ENCODE data around the gene PDLIM5.
A peak's percentile ranks its signal among the peaks of the same experiment; 100 is the strongest.
"Not testable (repeated sequence)": the region's sequence is repeated elsewhere in the genome, so short reads cannot be mapped to it uniquely, and the experiment has no call there.

The PDLIM5 gene, protein sequence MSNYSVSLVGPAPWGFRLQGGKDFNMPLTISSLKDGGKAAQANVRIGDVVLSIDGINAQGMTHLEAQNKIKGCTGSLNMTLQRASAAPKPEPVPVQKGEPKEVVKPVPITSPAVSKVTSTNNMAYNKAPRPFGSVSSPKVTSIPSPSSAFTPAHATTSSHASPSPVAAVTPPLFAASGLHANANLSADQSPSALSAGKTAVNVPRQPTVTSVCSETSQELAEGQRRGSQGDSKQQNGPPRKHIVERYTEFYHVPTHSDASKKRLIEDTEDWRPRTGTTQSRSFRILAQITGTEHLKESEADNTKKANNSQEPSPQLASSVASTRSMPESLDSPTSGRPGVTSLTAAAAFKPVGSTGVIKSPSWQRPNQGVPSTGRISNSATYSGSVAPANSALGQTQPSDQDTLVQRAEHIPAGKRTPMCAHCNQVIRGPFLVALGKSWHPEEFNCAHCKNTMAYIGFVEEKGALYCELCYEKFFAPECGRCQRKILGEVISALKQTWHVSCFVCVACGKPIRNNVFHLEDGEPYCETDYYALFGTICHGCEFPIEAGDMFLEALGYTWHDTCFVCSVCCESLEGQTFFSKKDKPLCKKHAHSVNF

DNA sequence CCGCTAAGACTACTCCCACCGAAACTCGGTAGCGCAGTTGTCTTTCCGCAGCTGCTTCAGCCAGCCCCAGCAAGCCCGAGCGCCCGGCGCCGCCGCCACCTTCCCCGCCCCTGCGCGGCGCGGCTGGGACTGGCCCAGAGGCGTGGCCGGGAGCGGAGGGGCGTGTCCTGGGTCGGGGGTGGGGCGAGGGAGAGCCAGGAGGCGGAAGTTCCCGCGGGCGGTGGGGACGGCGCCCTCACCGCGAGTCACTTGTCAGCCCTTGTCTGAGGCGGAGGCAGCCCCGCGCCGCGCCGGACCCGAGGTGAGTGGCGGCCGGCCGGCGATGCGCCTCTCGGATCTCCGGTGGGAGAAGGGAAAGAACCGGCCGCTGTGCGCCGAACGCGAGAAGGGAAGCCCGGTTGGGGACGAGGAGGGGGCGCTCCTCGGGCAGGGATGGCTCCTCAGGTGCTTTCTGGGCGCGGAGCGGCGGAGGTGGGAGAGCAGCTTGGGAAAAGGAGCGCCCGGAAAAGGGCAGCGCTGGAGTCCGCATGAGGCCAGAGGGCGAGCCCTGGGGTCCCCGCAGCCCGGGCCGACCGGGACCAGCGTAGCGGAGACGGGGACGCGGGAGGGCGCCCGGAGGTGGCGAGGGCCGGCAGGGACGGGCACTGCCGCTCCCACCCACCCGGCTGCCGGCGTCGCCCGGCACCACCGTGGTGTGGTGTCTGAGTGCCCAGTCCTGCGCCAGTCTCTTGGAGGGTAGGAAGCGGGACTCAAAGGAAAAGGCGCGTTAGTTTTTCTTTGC lies at the start of gene PDLIM5:
PDLIM5 (plus strand) TSS at position 248 of the 781 bp plus-strand sequence. CDS start 3,347 bp downstream, outside the sequence.
- Histone ChIP-seq H3K9me3 (ENCODE audit: control insufficient read depth, low read length) (no peaks in the 10 kb centered on the region), H3K4me3 (ENCODE audit: low read length) (peak within 1 kb of the TSS; percentile 90), H3K4me1 (ENCODE audit: control insufficient read depth, insufficient read depth, low read length) (peaks cover 23% of the 10 kb centered on the region)

DNA sequence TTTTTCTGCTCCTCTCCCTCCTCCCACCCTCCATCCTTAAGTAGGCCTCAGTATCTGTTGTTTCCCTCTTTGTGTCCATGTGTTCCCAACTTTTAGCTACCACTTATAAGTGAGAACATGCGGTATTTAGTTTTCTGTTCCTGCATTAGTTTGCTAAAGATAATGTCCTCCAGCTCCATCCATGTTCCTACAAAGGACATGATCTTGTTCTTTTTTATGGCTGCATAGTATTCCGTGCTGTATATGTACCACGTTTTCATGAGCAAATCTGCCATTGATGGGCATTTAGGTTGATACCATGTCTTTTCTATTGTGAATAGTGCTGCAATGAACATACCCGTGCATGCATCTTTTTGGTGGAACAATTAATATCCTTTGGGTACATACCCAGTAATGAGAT lies 49.3 kb upstream of the PDLIM5 start:
- H3K4me1 ChIP-seq (ENCODE audit: control insufficient read depth, insufficient read depth, low read length); H3K36me3 ChIP-seq (ENCODE audit: control insufficient read depth, insufficient read depth, low read length); H3K9ac ChIP-seq (ENCODE audit: low read length); H3K4me3 ChIP-seq (ENCODE audit: low read length); H3K9me3 ChIP-seq (ENCODE audit: control insufficient read depth, low read length); H3K27me3 ChIP-seq (ENCODE audit: control insufficient read depth, insufficient read depth, low read length): not testable (repeated sequence)

More for the DNA sequence above, at the start of gene PDLIM5:
- Histone ChIP-seq H3K36me3 (ENCODE audit: control insufficient read depth, insufficient read depth, low read length) (no peaks in the 10 kb centered on the region), H3K9ac (ENCODE audit: low read length) (peak within 1 kb of the TSS; percentile 99), H3K27me3 (ENCODE audit: control insufficient read depth, insufficient read depth, low read length) (no peaks in the 10 kb centered on the region)

DNA sequence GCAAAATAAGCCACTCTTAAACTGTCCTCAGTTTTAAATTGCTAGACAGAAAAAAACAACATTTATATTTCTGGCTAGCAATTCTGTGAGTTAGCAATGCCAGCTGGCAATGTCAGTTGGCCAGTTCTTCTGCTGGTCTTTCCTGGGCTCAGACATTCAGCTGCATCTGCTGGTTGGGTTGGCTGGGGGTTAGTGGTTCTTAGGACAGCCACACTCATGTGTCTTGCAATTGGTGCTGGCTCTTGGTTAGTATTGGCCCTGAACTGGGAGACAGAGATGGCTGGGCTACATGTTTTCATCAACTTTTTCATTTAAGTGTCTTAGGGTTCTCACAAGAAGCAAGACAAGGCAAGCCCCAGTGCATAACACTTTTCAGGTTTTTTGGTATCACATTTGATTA lies 48.0 kb upstream of the PDLIM5 start:
- Histone ChIP-seq H3K4me3 (ENCODE audit: low read length) (no peak overlapping the region), H3K9ac (ENCODE audit: low read length) (no peak overlapping the region), H3K27me3 (ENCODE audit: control insufficient read depth, insufficient read depth, low read length) (no peaks in the 10 kb centered on the region), H3K9me3 (ENCODE audit: control insufficient read depth, low read length) (no peaks in the 10 kb centered on the region), H3K36me3 (ENCODE audit: control insufficient read depth, insufficient read depth, low read length) (no peaks in the 10 kb centered on the region), H3K4me1 (ENCODE audit: control insufficient read depth, insufficient read depth, low read length) (no peaks in the 10 kb centered on the region)

DNA sequence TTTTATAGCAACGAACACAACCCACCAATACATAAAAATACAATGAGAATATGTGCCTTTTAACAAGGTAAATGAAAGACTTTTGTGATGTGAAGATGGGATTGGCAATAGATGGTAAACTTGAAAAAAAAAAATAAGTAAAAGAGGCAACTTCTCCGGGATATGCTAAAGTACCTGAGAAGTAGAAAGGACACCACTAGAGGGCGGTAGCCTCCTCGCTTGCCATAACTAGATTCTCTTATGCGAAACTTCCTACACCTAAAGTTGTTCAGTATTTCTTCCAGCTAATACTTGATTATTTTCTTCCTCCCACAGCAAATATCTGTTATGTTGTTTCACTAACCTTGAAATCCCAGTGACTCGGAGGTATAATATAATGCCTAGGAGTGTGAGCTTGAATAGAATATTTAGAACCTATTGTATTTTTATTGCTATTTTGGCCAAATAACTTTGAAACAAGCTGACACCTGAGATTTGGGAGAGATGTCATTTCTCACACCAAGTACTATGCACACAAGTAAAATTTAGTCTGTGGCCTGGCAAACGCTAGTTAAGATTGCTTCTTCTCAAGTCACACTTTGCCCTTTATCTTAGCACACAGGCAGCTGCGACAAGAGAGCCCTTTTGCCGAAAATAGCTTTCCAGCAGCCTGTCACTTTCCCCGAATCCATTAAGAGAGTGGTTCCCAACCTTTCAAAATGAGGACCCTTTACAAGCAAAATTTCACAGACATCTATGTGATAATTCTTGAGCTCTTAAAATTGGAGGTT lies 44.9 kb upstream of the PDLIM5 start:
- Histone ChIP-seq H3K4me3 (ENCODE audit: low read length) (no peak overlapping the region), H3K36me3 (ENCODE audit: control insufficient read depth, insufficient read depth, low read length) (no peaks in the 10 kb centered on the region), H3K27me3 (ENCODE audit: control insufficient read depth, insufficient read depth, low read length) (no peaks in the 10 kb centered on the region), H3K4me1 (ENCODE audit: control insufficient read depth, insufficient read depth, low read length) (no peaks in the 10 kb centered on the region), H3K9me3 (ENCODE audit: control insufficient read depth, low read length) (no peaks in the 10 kb centered on the region), H3K9ac (ENCODE audit: low read length) (no peak overlapping the region)

DNA sequence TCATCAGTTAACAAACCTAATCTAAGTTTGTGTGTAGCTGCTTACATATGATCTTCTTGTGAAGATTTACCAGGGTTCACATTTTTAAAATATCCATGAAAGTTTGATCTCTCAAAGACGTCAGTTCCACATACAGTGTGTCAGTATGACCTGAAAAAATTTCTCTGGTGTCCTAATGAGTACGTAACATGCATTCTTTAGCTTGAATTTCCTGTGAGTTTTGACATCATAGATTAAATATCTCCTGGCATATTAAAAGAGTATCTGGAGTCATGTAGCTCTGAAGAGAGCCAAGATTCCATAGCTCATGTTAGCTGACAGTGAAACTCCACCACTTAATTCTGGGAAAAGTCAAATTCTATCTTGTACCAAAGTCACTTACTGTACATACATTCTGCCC lies 43.9 kb upstream of the PDLIM5 start:
- Histone ChIP-seq H3K36me3 (ENCODE audit: control insufficient read depth, insufficient read depth, low read length) (no peaks in the 10 kb centered on the region), H3K27me3 (ENCODE audit: control insufficient read depth, insufficient read depth, low read length) (no peaks in the 10 kb centered on the region), H3K4me3 (ENCODE audit: low read length) (no peak overlapping the region), H3K9ac (ENCODE audit: low read length) (no peak overlapping the region), H3K4me1 (ENCODE audit: control insufficient read depth, insufficient read depth, low read length) (no peaks in the 10 kb centered on the region), H3K9me3 (ENCODE audit: control insufficient read depth, low read length) (no peaks in the 10 kb centered on the region)

DNA sequence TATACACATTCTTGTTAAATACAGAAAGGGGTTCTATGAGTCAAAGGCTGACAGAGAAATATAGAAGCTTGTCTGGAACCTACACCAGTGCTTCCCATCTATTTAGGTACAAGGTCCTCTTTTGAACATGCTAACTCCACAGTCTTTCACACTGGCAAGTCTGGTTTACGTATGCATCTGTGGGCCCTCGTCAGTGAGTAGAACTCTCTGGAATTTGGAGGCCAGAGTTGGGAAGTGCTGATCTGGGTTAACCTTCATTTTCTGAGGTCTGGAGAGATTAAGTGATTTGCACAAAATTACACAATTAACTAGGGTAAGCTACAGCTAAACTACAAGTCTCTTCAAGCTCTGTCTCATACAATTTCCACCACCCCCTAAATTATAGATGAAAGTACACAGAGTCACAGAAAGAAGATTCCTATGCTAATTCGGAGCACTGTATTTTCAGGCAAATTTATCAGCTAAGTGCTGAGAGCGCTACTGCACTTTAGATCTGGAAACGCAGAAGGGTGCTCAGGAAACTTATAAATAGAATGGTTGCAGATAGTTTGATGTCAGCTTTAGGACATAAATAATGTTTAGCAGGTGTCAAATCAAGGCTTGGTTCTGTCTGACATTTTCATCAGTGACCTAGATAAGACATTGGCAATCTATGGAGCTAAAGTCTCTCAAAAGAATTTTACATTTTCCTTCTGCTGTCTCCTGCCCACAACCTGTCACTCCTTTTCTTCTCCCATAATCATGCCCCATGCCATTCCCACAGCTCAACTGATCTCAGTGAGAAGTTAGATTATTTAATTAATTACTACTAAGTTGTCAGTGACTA lies 43.0 kb upstream of the PDLIM5 start:
- Histone ChIP-seq H3K4me3 (ENCODE audit: low read length) (no peak overlapping the region), H3K9me3 (ENCODE audit: control insufficient read depth, low read length) (no peaks in the 10 kb centered on the region), H3K36me3 (ENCODE audit: control insufficient read depth, insufficient read depth, low read length) (no peaks in the 10 kb centered on the region), H3K4me1 (ENCODE audit: control insufficient read depth, insufficient read depth, low read length) (no peaks in the 10 kb centered on the region), H3K9ac (ENCODE audit: low read length) (no peak overlapping the region), H3K27me3 (ENCODE audit: control insufficient read depth, insufficient read depth, low read length) (no peaks in the 10 kb centered on the region)

DNA sequence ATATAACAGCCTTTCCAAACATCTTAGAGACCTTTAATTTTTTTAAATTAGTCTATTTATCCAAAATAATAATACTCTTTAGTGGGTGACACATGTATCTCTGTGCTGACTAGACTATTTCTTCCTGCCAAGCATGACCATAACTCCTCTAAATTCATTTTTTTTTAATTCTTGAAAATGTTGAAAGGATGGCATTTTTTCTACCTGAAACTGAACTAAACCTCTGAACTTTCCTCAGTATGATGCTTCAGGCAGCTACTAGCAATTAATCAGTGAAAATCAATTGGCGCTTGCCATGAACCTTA lies 42.4 kb upstream of the PDLIM5 start:
- Histone ChIP-seq H3K9ac (ENCODE audit: low read length) (no peak overlapping the region), H3K4me3 (ENCODE audit: low read length) (no peak overlapping the region), H3K9me3 (ENCODE audit: control insufficient read depth, low read length) (no peaks in the 10 kb centered on the region), H3K36me3 (ENCODE audit: control insufficient read depth, insufficient read depth, low read length) (no peaks in the 10 kb centered on the region), H3K4me1 (ENCODE audit: control insufficient read depth, insufficient read depth, low read length) (no peaks in the 10 kb centered on the region), H3K27me3 (ENCODE audit: control insufficient read depth, insufficient read depth, low read length) (no peaks in the 10 kb centered on the region)

DNA sequence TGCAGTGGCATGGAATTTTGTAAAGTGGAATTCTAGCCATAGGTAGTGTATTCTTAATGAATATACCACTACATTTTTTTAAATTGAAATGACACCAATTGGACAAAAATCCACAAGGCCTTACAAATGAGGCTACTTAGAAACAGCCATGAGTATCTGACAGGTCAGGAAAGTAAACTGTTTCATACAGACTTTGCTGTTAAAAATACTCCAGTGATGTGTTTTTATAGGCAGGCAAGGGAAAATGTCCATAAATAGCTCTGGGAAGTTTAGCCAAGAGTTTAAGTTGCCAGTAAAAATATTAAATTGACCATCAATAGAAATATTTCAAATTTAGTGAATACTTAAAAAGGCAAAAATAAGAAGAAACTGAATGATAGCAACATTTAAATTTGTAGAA lies 41.8 kb upstream of the PDLIM5 start:
- no peaks in the 10 kb centered on the region for H3K4me1 ChIP-seq (ENCODE audit: control insufficient read depth, insufficient read depth, low read length)
- H3K36me3 ChIP-seq (ENCODE audit: control insufficient read depth, insufficient read depth, low read length), result no peaks in the 10 kb centered on the region
- no peaks in the 10 kb centered on the region for H3K27me3 ChIP-seq (ENCODE audit: control insufficient read depth, insufficient read depth, low read length)
- no peaks in the 10 kb centered on the region for H3K9me3 ChIP-seq (ENCODE audit: control insufficient read depth, low read length)
- H3K9ac ChIP-seq (ENCODE audit: low read length), result no peak overlapping the region
- no peak overlapping the region for H3K4me3 ChIP-seq (ENCODE audit: low read length)

DNA sequence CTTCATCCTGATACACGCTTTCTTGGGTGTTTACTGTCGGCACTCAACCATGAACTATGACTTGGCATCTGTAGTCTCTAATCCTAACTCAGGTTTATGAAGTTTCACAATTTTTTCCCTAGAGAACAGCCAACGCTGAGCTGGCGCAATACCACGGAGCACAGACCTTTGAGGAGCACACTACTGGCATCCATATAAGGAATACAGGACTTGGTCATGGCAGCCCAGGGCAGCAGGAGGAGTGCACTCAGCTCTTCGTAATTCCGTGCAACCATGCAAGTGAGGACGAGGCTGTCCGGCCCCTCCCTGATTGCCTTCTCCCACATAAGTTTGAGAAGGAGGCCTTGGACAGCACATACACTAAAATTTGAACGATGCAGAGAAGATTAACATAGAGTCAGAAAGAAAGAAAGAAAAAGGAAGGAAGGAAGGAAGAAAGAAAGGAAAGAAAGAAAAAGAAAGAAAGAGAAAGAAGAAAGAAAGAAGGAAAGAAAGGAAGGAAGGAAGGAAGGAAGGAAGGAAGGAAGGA lies 41.0 kb upstream of the PDLIM5 start:
- H3K4me3 ChIP-seq (ENCODE audit: low read length), result no peak overlapping the region
- no peaks in the 10 kb centered on the region for H3K4me1 ChIP-seq (ENCODE audit: control insufficient read depth, insufficient read depth, low read length)
- no peak overlapping the region for H3K9ac ChIP-seq (ENCODE audit: low read length)
- no peaks in the 10 kb centered on the region for H3K9me3 ChIP-seq (ENCODE audit: control insufficient read depth, low read length)
- no peaks in the 10 kb centered on the region for H3K27me3 ChIP-seq (ENCODE audit: control insufficient read depth, insufficient read depth, low read length)
- H3K36me3 ChIP-seq (ENCODE audit: control insufficient read depth, insufficient read depth, low read length), result no peaks in the 10 kb centered on the region

DNA sequence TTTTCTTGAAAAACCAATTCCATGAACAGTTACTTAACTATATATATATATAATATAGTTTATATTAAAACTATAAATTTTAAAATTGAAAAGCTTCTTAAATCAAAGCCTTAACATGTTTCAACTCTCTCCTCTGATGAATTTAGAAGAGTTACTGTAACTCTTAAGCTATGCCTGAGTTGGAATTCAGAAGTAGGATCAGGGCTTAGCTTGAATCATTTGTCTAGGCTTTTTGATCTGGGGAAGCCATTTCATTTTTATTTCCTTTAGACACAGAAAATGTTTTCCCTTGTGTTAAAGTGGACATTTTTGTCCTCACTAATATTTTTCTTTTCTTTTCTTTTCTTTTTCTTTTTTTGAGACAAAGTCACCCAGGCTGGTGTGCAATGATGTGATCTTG lies 40.4 kb upstream of the PDLIM5 start:
- Histone ChIP-seq H3K4me1 (ENCODE audit: control insufficient read depth, insufficient read depth, low read length) (no peaks in the 10 kb centered on the region), H3K27me3 (ENCODE audit: control insufficient read depth, insufficient read depth, low read length) (no peaks in the 10 kb centered on the region), H3K4me3 (ENCODE audit: low read length) (no peak overlapping the region), H3K9me3 (ENCODE audit: control insufficient read depth, low read length) (no peaks in the 10 kb centered on the region), H3K9ac (ENCODE audit: low read length) (no peak overlapping the region), H3K36me3 (ENCODE audit: control insufficient read depth, insufficient read depth, low read length) (no peaks in the 10 kb centered on the region)

DNA sequence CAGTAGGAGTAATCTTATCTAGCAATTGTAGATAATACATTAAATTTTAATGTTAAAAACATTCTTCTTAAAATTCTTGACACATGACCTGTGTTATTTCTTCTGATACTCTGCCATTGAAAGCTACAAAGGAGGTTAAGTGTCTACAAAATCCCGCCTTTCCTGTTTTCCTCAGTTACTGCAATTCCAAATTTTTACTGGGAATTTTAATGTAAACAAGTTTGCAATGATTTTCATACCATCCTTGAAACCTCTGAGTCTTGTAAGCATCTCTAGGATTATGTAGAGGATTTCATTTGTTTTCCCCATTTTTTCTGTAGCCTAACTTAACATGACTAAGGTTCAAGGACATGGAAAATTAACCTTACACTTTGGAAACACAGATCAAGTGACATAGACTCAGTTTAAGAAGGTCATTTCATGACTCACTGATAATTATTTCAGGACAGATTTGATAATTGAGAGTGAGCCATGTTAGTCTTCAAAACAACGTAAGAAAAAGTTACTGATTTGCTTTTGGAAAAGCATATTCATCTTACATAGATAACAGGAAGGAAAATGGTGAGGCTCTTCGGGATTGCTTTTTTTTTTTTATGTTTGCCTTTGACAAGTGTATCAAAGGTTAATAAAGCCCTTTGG lies 39.6 kb upstream of the PDLIM5 start:
- no peaks in the 10 kb centered on the region for H3K36me3 ChIP-seq (ENCODE audit: control insufficient read depth, insufficient read depth, low read length)
- no peaks in the 10 kb centered on the region for H3K27me3 ChIP-seq (ENCODE audit: control insufficient read depth, insufficient read depth, low read length)
- H3K9me3 ChIP-seq (ENCODE audit: control insufficient read depth, low read length), result no peaks in the 10 kb centered on the region
- H3K4me1 ChIP-seq (ENCODE audit: control insufficient read depth, insufficient read depth, low read length), result no peaks in the 10 kb centered on the region
- H3K9ac ChIP-seq (ENCODE audit: low read length), result no peak overlapping the region
- H3K4me3 ChIP-seq (ENCODE audit: low read length), result no peak overlapping the region

Data from mucosa of stomach (tissue), 1 donor.